NCI-H2196 treated with DMSO at 0.1 percent for 48 hours (cell line): ENCODE data around the gene CEP78.

Experiments
- DNase-seq: peaks from one replicate; lab custom pipeline; 2025; ENCODE audit not compliant: unreplicated experiment; lab: John Stamatoyannopoulos, UW

The CEP78 gene

DNA sequence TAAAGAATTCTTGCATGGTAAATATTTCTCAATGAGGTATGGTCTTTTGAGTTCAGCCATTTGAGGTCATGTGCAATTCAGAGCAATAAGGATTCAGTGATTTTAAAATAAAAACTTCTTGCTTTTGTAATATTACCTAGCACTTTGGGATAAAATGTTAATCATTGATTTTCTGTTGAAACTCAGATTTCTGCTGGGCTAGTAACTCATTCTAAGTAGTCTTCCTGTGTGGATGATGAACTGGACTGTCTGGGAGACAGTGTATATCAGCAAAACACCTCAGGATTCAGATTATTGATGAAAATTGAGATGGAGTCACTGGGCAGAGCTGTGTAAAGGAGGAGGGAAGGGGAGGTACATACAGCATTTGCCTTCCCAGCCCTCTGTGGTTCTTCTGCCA, 50.2 kb downstream of the CEP78 start:
- DNase-seq, result no peak

DNA sequence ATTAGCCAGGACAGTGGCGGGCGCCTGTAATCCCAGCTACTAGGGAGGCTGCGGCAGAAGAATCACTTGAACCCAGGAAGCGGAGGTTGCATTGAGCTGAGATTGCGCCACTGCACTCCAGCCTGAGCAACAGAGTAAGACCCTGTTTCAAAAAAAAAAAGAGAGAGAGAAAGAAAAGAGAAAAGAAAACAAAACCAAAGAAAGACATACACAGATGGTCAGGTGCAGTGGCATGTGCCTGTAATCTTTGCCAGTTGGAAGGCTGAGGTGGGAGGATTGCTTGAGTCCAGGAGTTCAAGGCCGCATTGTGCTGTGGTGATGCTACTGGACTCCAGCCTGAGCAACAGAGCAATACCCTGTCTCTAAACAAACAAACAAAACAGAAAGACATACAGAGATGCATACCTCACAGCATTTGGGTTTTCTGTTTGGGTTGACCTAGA, 51.1 kb downstream of the CEP78 start:
- no peak for DNase-seq

GRCh38 chr9:78288214-78288892, 52.5 kb downstream of the CEP78 start:
- DNase-seq, result no peak

DNA sequence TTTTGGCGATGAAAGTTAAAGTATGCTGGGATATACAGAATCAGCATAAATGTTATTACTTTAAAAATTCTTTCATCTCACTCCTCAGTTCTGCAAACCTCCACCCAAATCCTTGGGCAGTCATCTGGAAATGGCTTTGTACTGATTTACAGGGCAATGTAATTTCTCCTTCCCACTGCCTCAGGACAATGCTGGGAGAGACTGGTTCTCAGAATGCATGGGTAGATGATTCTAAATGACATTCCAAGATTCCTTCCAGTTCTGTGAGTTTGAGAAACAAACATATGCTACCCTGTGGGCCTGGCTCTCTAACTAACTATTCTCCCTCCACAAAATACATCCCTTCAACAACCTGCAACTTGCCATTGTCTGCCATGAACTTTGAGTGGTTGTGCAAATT, 53.6 kb downstream of the CEP78 start:
- DNase-seq, result no peak

DNA sequence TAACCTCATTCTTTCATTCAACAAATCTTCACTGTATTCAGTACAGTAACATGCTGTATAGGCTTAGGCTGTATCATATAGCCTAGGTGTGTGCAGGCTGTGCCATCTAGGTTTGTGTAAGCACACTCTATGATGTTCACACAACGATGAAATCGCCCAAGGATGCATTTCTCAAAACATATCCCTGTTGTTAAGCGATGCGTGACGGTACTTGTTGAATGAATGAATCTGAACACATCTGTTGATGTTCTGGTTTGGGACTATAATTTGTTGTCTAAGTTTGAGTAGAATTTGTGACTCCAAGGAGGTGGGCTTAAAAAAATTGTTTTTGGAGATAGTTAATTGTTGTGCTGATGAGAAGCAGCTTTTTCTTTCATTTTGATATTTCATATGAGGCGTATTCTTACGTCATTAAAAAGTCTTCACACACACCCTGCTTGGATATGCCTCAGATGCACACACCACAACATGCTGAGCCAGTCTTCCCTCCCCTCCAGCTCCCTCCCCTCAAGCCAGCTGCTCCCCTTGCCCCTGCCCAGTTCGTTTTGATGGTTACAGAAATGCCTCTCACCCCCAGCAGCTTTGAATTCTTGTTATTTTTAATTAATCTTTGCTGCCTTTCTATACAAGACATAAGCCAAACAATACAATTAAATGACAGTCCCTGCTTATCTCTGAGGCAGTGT, 55.5 kb downstream of the CEP78 start:
- no peak for DNase-seq

DNA sequence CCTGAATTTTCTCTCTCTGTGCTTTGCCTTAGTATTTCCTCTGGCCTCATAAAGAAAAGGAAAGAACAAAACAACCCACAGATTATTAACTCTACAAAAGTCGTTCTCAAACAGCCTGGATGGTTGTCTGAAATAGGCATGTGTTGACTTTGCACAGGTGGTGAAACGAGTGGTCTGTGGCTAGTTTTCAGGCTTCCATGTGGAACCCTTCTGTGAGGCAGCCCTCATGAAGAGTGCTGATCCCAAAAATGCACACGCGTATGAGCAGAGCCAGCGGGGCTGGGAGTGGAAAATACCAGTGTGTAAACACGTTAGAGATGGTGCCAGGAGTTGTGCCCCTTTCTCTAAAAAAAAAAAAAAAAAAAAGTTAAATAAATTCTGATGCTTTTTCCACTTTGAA, 56.2 kb downstream of the CEP78 start:
- no peak for DNase-seq

GRCh38 chr9:78292716-78293497, 57.0 kb downstream of the CEP78 start:
- no peak for DNase-seq

DNA sequence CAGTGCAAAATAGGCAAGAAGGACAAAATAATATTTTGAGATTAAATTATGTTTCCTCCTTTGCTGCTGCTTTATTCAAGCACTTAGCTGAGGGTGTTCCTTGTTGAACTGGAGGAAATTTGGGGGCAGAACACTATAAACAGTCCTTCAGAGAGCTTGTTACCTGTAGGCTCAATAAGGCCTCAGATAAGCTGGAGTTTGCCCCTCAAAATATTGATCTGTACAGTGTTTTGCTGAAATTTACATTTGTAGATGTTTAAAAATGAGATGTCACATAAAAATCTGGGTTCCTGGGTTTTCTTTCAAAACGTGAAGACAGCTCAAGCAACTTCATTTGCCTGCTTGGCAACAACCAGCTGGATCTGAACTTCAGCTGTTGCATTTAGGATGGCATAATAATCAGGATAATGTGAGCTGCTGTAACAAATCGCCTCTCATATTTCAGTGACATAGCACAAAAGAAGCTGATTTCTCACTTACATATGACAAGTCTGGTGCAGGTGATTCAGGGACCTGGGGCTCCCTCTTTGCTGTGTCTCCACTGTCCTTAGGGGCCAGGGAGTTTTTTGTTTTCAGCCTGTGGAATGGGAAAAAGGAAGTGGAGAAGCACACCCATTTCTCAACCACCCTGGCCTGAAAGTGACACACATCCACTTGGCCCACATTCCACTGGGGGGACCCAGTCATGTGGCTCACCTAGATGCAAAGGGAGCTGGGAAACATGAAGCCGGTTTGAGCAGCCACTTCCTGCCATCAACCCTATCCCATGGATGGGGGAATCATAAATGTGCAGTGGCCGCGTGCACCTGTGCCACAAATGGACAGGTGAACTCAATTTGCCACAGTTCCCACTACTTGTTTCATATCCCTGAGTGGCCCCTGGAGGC, 58.7 kb downstream of the CEP78 start:
- no peak for DNase-seq

GRCh38 chr9:78295177-78295575, 59.3 kb downstream of the CEP78 start:
- DNase-seq, result no peak

DNA sequence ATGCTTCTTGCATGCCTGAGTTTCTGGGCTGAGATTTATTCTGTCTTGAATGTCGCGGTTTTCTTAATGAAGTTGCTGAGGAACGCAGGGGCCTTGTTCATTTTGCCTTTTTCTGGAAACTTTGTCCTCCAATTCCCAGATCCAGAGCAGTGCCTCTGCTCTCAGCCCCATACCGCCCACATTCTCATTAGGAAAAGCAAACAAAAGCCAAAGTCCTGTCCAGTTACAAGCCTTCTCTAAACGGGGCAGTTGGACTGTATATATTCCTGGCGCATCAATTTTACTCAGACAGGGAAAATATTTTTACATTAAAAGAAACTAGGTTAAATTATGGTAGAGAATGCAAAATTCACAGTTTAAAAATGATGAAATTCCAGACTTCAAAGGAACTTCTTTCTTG, 59.9 kb downstream of the CEP78 start:
- no peak for DNase-seq

DNA sequence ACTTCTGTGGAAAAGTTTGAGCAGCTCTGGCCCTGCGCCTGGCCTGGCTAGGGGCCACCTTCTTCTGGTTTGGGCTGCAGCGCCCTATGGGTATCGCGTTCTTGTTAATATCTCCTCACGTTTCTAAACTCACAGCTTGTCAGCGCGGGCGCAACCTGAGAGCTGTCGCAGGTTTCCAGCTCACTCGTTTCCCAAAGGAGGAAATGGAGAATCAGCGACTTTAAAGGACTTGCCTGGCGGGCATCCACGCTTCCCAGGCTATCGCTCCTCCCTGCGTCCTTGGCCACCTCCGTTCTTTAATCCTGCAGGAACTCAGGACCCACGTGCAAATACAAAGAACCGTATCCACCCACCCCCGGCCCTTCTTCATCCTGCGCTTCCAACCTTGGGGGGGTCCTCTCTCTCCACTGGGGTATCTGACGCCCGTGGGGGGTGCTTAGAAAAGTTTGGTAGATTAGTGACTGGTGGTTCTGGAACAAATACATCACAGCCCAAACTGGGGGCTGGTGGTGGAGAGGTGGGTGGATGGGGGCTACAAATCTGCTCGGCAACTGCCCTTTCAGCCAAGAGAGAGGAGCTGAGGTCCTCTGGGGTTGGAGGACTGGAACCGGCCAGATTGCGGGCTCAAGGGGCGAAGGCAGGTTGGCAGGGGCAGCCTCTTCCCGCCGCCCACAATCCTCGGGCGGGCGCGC, 60.5 kb downstream of the CEP78 start:
- DNase-seq, result peak; percentile 26

DNA sequence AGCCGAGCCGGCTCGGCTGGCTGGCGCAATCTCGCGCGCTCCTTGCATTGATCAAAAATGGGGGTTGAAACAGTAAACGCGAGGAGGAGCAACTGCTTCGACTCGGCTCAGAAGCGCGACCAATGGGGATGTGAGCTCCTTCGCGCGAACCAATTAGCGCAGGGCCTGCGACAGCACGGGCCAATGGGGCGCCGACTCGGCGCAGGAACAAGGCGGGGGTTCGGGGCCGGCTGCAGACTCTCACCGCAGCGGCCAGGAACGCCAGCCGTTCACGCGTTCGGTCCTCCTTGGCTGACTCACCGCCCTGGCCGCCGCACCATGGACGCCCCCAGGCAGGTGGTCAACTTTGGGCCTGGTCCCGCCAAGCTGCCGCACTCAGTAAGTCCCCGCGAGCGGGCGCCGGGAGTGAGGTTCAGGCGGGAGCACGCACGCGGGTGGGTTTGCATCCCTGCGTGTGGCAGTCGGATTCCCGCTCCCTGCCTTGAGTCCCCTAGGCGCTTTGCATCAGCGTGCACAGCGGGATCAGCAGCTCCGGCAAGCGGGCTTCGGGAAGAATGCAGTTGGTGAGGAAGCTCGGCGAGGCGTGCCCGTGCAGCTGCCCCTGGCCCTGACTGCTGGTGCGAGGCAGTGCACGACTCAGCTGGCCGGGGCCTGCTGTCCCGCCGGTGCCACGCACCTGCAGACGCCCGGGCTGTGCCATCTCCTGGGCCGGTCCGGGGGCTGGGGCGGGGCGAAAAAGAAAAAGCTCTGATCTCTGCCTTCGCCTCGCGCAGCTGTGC, 61.2 kb downstream of the CEP78 start, which contains the start of gene PSAT1:
Gene PSAT1, plus strand, starts transcription at position 233 of the 779 bp plus-strand sequence. Its CDS starts 86 bp downstream, at position 319.
- DNase-seq, result peak; percentile 93

- DNase-seq, result no peak
These were observed 61.7 kb downstream of the CEP78 start for GRCh38 chr9:78297672-78297961.

GRCh38 chr9:78298046-78298765, 62.3 kb downstream of the CEP78 start:
- DNase-seq, result no peak

- no peak for DNase-seq
These were observed 64.3 kb downstream of the CEP78 start for GRCh38 chr9:78300209-78300608.

DNA sequence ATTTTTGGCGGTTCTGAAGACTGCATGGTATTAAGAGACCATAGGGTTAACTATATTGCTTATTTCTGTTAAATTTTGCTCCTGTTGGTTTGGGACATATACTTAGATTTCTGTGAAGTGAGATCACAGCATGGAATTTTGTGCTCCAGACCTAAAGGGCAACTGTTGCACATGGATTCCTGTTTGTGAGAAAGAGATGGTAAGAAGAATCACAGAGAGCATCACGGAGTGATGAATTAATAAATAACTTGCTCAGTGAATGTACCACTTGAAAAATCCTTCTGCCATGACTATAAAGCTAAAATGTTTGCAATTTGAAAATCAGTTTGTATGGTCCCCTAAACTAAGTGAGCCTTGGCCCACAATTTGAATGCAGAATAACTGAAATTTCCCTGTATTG, 65.6 kb downstream of the CEP78 start:
- DNase-seq, result no peak

- DNase-seq, result no peak
These were observed 67.6 kb downstream of the CEP78 start for GRCh38 chr9:78303377-78304062.

- no peak for DNase-seq
These were observed 68.5 kb downstream of the CEP78 start for GRCh38 chr9:78304357-78304756.
